BJ (cell line): ENCODE data around the gene OR2J1. TPM values are rescaled to one million over a fixed set of nuclear protein-coding genes. Genes with fewer than 3 reads are reported as not detected.
"Not testable (repeated sequence)": the region's sequence is repeated elsewhere in the genome, so short reads cannot be mapped to it uniquely, and the experiment has no call there.

ENCODE experiments used
- CTCF ChIA-PET: fragments of 350-600 bp; formaldehyde crosslinking; extraction: SDS; loops from one replicate; lab custom pipeline; 2021; ENCODE audit warnings: antibody characterized with exemption, inconsistent platforms; lab: Yijun Ruan, JAX
- POLR2A ChIA-PET: fragments of 300-600 bp; sonication (Branson Sonifier 250); formaldehyde crosslinking; extraction: SDS; loops from one replicate; lab custom pipeline; 2021; ENCODE audit warnings: antibody characterized with exemption; lab: Charles Lee
- DNase-seq: peaks from one replicate; pipeline ENCODE4 v3.0.0-alpha.2; 2011; ENCODE audit warnings: low read depth
- H3K27me3 ChIP-seq: 2 replicates; pipeline ENCODE4 v1.6.0; 2011; ENCODE audit warnings: low read length; ENCODE audit not compliant: control insufficient read depth, insufficient read depth
- H3K36me3 ChIP-seq: 2 replicates; pipeline ENCODE4 v1.5.1; 2011; ENCODE audit warnings: low read length; ENCODE audit not compliant: control insufficient read depth, insufficient read depth
- H3K4me3 ChIP-seq: 2 replicates; pipeline ENCODE4 v1.5.1; 2011; ENCODE audit warnings: low read depth, mild to moderate bottlenecking, control low read depth, low read length
- polyA plus RNA-seq: library from polyadenylated mRNA; depleted of rRNA; stranded (reverse); fragments of >200 nt; gene quantifications from 2 replicates; pipeline ENCODE4 v1.2.3, GENCODE V29; 2011; rRNA removed
- TF ChIP-seq, protein P1 (sequence below): IDR thresholded peaks from 2 replicates; pipeline ENCODE4 v1.5.1; 2011; ENCODE audit warnings: low read depth, mild to moderate bottlenecking, control low read depth, inconsistent platforms, low read length, moderate library complexity; ENCODE audit not compliant: insufficient read depth

Gene OR2J1
- polyA plus RNA-seq, 1 experiment = not detected

DNA sequence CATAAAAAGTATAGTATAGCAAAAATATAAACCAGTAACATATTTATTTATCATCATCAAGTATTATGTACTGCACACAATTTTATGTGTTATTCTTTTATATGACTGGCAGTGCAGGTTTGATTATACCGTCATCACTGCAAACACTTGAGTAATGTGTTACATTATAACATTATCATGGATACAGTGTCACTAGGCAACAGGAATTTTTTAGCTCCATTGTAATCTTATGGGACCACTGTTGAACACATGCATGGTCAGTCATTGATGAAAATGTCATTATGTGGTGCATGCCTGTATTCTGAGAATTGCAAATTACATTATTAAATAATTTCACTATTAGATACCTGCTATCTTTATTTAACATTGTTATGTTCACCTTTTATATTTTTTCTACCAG is 42.3 kb downstream of the OR2J1 start:
- no peak for DNase-seq
- ChIA-PET CTCF (no interaction called here), POLR2A (no interaction called here)
- no peaks in the 10 kb centered on the region for H3K36me3 ChIP-seq
- no peaks in the 10 kb centered on the region for H3K27me3 ChIP-seq
- TF ChIP-seq, protein P1, sequence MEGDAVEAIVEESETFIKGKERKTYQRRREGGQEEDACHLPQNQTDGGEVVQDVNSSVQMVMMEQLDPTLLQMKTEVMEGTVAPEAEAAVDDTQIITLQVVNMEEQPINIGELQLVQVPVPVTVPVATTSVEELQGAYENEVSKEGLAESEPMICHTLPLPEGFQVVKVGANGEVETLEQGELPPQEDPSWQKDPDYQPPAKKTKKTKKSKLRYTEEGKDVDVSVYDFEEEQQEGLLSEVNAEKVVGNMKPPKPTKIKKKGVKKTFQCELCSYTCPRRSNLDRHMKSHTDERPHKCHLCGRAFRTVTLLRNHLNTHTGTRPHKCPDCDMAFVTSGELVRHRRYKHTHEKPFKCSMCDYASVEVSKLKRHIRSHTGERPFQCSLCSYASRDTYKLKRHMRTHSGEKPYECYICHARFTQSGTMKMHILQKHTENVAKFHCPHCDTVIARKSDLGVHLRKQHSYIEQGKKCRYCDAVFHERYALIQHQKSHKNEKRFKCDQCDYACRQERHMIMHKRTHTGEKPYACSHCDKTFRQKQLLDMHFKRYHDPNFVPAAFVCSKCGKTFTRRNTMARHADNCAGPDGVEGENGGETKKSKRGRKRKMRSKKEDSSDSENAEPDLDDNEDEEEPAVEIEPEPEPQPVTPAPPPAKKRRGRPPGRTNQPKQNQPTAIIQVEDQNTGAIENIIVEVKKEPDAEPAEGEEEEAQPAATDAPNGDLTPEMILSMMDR = no peak
- no peak overlapping the region for H3K4me3 ChIP-seq

DNA sequence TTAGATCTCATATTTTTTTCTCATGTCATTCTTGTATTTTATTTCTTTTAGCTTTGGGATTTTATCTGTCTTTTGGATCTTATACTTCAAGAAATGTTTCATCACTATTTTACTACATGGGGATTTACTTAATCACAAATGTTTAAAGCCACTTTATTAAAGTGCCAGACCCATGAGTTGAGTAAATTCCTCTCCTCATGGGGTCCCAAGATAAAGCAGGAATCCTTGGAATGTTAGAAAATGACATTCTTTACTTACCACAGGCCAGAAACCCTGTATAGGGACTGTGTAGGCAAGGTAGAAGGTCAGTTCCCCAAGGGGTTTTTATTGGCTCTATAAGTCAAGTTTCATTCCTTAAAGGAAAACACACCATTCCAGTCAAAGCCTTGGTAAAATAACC is 43.0 kb downstream of the OR2J1 start:
- Histone ChIP-seq H3K4me3 (no peak overlapping the region), H3K36me3 (no peaks in the 10 kb centered on the region), H3K27me3 (no peaks in the 10 kb centered on the region)
- no peak for DNase-seq
- TF ChIP-seq, protein P1 = no peak
- ChIA-PET POLR2A (no interaction called here), CTCF (no interaction called here)

DNA sequence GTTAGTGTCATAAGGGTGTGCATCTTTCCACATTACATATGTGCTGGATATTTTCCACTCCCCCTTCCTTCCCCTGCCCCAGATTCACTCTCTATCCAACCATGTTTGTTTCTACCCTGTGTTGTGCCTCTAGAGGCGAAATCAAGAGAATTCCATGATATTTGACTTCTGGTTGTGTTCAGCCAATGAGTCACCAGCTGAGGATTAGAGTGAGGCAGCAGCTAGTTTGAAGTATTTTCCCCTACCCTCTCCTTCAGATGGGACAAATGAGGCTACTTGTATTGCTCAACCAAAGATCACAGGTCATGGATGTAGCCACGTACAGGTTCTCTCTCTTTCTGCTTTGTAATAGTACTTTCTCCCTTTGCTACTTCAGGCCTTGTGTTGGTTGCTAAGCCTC is 46.9 kb downstream of the OR2J1 start:
- Histone ChIP-seq H3K36me3 (no peaks in the 10 kb centered on the region), H3K27me3 (no peaks in the 10 kb centered on the region), H3K4me3 (no peak overlapping the region)
- TF ChIP-seq, protein P1 = no peak
- CTCF ChIA-PET = no interaction called here
- DNase-seq = no peak
- POLR2A ChIA-PET = no interaction called here

DNA sequence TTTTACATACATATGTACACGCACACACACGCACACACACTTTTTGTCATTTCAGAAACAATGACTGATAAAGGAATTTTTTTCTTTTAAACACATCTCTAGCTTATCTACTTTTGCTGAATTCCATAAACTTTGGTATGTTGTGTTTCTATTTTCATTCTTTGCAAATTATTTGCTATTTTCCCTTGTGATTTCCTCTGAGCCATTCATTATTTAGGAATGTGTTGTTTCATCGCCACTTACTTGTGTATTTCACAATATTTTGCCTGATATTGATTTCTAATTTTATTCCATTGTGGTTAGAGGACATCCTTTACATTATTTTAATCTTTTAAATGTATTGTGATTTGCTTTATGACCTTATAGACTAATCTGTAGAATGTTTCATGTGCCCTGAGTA is 47.8 kb downstream of the OR2J1 start:
- ChIA-PET POLR2A (no interaction called here), CTCF (no interaction called here)
- no peak overlapping the region for H3K4me3 ChIP-seq
- no peaks in the 10 kb centered on the region for H3K27me3 ChIP-seq
- no peaks in the 10 kb centered on the region for H3K36me3 ChIP-seq
- TF ChIP-seq, protein P1 = no peak
- DNase-seq = no peak

DNA sequence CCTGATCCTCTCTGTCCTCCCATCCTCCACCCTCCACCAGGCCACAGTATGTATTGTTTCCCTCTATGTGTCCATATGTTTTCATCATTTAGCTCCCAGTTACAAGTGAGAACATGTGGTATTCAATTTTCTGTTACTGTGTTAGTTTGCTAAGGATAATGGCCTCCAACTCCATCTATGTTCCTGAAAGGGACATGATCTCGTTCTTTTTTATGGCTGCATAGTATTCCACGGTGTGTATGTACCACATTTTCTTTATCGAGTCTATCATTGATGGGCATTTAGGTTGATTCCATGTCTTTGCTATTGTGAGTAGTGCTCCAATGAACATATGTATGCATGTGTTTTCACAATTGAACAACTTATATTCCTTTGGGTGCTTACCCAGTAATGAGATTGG is 50.2 kb downstream of the OR2J1 start:
- POLR2A ChIA-PET, CTCF ChIA-PET, DNase-seq: not testable (repeated sequence)

More for the DNA sequence above, 50.2 kb downstream of the OR2J1 start:
- not testable (repeated sequence) for H3K27me3 ChIP-seq, H3K36me3 ChIP-seq, H3K4me3 ChIP-seq

Other genes starting within 250 kb of the OR2J1 start
- 47.3 TPM in 2 replicates for gene TRIM27, start 175.5 kb upstream of the OR2J1 start, polyA plus RNA-seq
- gene ZNF311, start 94.2 kb upstream of the OR2J1 start, polyA plus RNA-seq = 0.74 and 1.0 TPM in 2 replicates
- not detected in 2 replicates for gene OR2W1, start 54.3 kb upstream of the OR2J1 start, polyA plus RNA-seq
- gene OR2B3, start 12.2 kb upstream of the OR2J1 start, polyA plus RNA-seq = not detected in 2 replicates
- gene OR2J3, start 8.6 kb downstream of the OR2J1 start, polyA plus RNA-seq = not detected in 2 replicates
- gene OR2J2, start 71.4 kb downstream of the OR2J1 start, polyA plus RNA-seq = not detected in 2 replicates
- not detected in 2 replicates for gene OR14J1, start 202.2 kb downstream of the OR2J1 start, polyA plus RNA-seq